ENCODE results near the gene ECI1.
"Not testable (repeated sequence)": the region's sequence is repeated elsewhere in the genome, so short reads cannot be mapped to it uniquely, and the experiment has no call there.

Gene ECI1

DNA sequence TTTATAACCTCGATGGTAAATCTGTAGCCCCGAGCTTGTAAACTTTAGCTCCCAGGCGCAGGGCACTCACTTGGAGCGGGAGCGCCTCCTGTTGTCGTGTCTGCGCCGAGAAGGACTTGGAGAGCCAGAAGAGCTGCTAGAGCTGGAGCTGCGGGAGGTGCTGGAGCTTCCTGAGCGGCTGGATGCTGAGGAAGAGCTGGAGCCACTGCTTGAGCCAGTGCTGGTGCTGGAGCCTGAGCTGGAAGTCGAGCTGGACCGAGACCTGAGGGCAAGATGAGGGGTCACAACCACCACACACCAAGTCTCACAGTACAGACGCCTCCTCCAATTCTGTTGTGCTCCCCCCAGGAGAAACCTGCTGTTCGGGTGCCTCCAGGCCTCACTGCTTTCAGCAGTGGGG is 11.6 kb upstream of the ECI1 start:
- not testable (repeated sequence) for H3K27me3 ChIP-seq (ENCODE audit: insufficient read depth, low read length); H3K79me1 ChIP-seq (ENCODE audit: low read length); H2AFZ ChIP-seq (ENCODE audit: insufficient read depth, low read length, poor library complexity); H3K18ac ChIP-seq (ENCODE audit: low read length); H2BK120ac ChIP-seq (ENCODE audit: insufficient read depth, low read length, poor library complexity); H3K23ac ChIP-seq (ENCODE audit: low read length); DNase-seq; H3K4me3 ChIP-seq (ENCODE audit: low read depth, low read length); H3K4me1 ChIP-seq (ENCODE audit: control insufficient read depth in 1 of 2, insufficient read depth in 2 of 2, low read length in 2 of 2); H4K12ac ChIP-seq (ENCODE audit: low read depth, low read length); H4K8ac ChIP-seq (ENCODE audit: low read depth, low read length); H4K91ac ChIP-seq (ENCODE audit: low read depth, low read length); H3K14ac ChIP-seq (ENCODE audit: low read length); H2BK5ac ChIP-seq (ENCODE audit: low read depth, low read length, poor library complexity); H2AK5ac ChIP-seq (ENCODE audit: low read length); H3K9me3 ChIP-seq (ENCODE audit: insufficient read depth, low read depth, low read length); H3K9ac ChIP-seq (ENCODE audit: low read length); H3K27ac ChIP-seq (ENCODE audit: low read depth, low read length); H3K4me2 ChIP-seq (ENCODE audit: low read length); H2BK12ac ChIP-seq (ENCODE audit: low read length)
- Histone ChIP-seq H3K36me3 (ENCODE audit: control insufficient read depth in 1 of 2, insufficient read depth in 2 of 2, low read length in 2 of 2) (peaks cover 44 to 49% of the 10 kb centered on the region in 2 experiments), H3K79me2 (ENCODE audit: control insufficient read depth, insufficient read depth, low read length, poor library complexity) (peaks cover 25% of the 10 kb centered on the region), H3K4ac (ENCODE audit: low read depth, low read length) (peak overlapping the region; percentile 93)
- WGBS (ENCODE audit: extremely low coverage, insufficient coverage, insufficient read length) = no CpG with 5 or more reads among the region's 14 CpGs

DNA sequence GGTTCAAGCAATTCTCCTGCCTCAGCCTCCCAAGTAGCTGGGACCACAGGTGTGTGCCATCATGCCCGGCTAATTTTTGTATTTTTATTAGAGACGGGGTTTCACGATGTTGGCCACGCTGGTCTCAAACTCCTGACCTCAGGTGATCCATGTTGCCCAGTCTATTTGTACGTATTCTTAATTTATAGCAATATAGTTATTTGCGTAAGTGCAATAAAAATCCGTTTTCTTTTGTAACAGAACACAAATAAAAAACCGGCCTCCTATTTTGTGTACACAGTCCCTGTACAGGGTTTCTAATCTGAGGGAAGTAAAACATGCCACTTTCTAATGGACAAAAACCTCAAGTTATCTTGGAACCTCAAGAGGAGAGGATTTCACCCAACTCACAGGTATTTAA is 8.9 kb upstream of the ECI1 start:
- Histone ChIP-seq H3K4me1 (ENCODE audit: control insufficient read depth in 1 of 2, insufficient read depth in 2 of 2, low read length in 2 of 2) (no peaks in the 10 kb centered on the region), H3K4me2 (ENCODE audit: low read length) (no peak overlapping the region), H3K27me3 (ENCODE audit: insufficient read depth, low read length) (no peaks in the 10 kb centered on the region), H3K79me2 (ENCODE audit: control insufficient read depth, insufficient read depth, low read length, poor library complexity) (peaks cover 8% of the 10 kb centered on the region), H3K23ac (ENCODE audit: low read length) (no peak overlapping the region), H3K36me3 (ENCODE audit: control insufficient read depth in 1 of 2, insufficient read depth in 2 of 2, low read length in 2 of 2) (peaks cover 66 to 72% of the 10 kb centered on the region in 2 experiments), H2BK5ac (ENCODE audit: low read depth, low read length, poor library complexity) (no peak overlapping the region), H3K4me3 (ENCODE audit: low read depth, low read length) (no peak overlapping the region), H3K79me1 (ENCODE audit: low read length) (no peaks in the 10 kb centered on the region), H3K18ac (ENCODE audit: low read length) (no peak overlapping the region), H3K9ac (ENCODE audit: low read length) (no peak overlapping the region), H3K14ac (ENCODE audit: low read length) (no peak overlapping the region), H3K9me3 (ENCODE audit: insufficient read depth, low read depth, low read length) (no peaks in the 10 kb centered on the region), H3K27ac (ENCODE audit: low read depth, low read length) (no peak overlapping the region), H2BK120ac (ENCODE audit: insufficient read depth, low read length, poor library complexity) (no peak overlapping the region), H3K4ac (ENCODE audit: low read depth, low read length) (no peak overlapping the region), H2AFZ (ENCODE audit: insufficient read depth, low read length, poor library complexity) (no peak overlapping the region), H2AK5ac (ENCODE audit: low read length) (no peak overlapping the region), H4K12ac (ENCODE audit: low read depth, low read length) (no peak overlapping the region), H2BK12ac (ENCODE audit: low read length) (no peak overlapping the region), H4K91ac (ENCODE audit: low read depth, low read length) (no peak overlapping the region), H4K8ac (ENCODE audit: low read depth, low read length) (no peak overlapping the region)
- DNase-seq = no peak
- no CpG with 5 or more reads among the region's 8 CpGs for WGBS (ENCODE audit: extremely low coverage, insufficient coverage, insufficient read length)

GRCh38 chr16:2258530-2258929 is 7.1 kb upstream of the ECI1 start:
- not testable (repeated sequence) for H3K14ac ChIP-seq (ENCODE audit: low read length); H3K9me3 ChIP-seq (ENCODE audit: insufficient read depth, low read depth, low read length); H3K27me3 ChIP-seq (ENCODE audit: insufficient read depth, low read length); H2AK5ac ChIP-seq (ENCODE audit: low read length); H3K9ac ChIP-seq (ENCODE audit: low read length); H3K27ac ChIP-seq (ENCODE audit: low read depth, low read length); H3K4me3 ChIP-seq (ENCODE audit: low read depth, low read length); H3K23ac ChIP-seq (ENCODE audit: low read length); H3K79me2 ChIP-seq (ENCODE audit: control insufficient read depth, insufficient read depth, low read length, poor library complexity); H3K4me2 ChIP-seq (ENCODE audit: low read length); H3K4me1 ChIP-seq (ENCODE audit: control insufficient read depth in 1 of 2, insufficient read depth in 2 of 2, low read length in 2 of 2); H2BK5ac ChIP-seq (ENCODE audit: low read depth, low read length, poor library complexity); H4K91ac ChIP-seq (ENCODE audit: low read depth, low read length); H2AFZ ChIP-seq (ENCODE audit: insufficient read depth, low read length, poor library complexity); H3K79me1 ChIP-seq (ENCODE audit: low read length); H4K8ac ChIP-seq (ENCODE audit: low read depth, low read length); H2BK120ac ChIP-seq (ENCODE audit: insufficient read depth, low read length, poor library complexity); H3K4ac ChIP-seq (ENCODE audit: low read depth, low read length); H2BK12ac ChIP-seq (ENCODE audit: low read length); DNase-seq; H3K18ac ChIP-seq (ENCODE audit: low read length); H4K12ac ChIP-seq (ENCODE audit: low read depth, low read length)
- peaks cover 73 to 80% of the 10 kb centered on the region in 2 experiments for H3K36me3 ChIP-seq (ENCODE audit: control insufficient read depth in 1 of 2, insufficient read depth in 2 of 2, low read length in 2 of 2)
- no CpG with 5 or more reads among the region's 7 CpGs for WGBS (ENCODE audit: extremely low coverage, insufficient coverage, insufficient read length)

DNA sequence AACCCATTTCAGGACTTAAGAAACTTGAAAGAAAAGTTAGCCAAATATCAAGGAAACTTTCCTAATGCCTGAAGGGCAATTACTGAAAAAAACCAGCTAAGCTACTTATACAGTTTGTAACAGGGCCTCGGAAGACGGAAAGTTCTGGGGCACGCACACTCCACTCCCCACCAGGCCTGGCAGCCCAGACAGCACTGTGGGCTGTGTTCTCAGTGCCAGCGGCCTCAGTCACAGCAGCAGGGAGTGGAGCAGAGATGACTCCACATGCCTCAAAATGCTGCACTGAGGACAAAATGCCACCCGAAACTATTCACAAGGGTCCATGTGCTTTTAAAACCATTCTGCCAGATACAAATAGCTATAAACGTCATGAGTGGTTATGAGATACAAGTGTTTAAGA is 6.3 kb upstream of the ECI1 start:
- WGBS (ENCODE audit: extremely low coverage, insufficient coverage, insufficient read length) = no CpG with 5 or more reads among the region's 6 CpGs
- no peak overlapping the region for H3K27ac ChIP-seq (ENCODE audit: low read depth, low read length)
- peaks cover 73 to 79% of the 10 kb centered on the region in 2 experiments for H3K36me3 ChIP-seq (ENCODE audit: control insufficient read depth in 1 of 2, insufficient read depth in 2 of 2, low read length in 2 of 2)
- no peaks in the 10 kb centered on the region for H3K79me2 ChIP-seq (ENCODE audit: control insufficient read depth, insufficient read depth, low read length, poor library complexity)
- H3K9me3 ChIP-seq (ENCODE audit: insufficient read depth, low read depth, low read length) = peaks cover 1% of the 10 kb centered on the region
- no peak overlapping the region for H2AFZ ChIP-seq (ENCODE audit: insufficient read depth, low read length, poor library complexity)
- no peak overlapping the region for H2BK5ac ChIP-seq (ENCODE audit: low read depth, low read length, poor library complexity)
- no peak overlapping the region for H2BK120ac ChIP-seq (ENCODE audit: insufficient read depth, low read length, poor library complexity)
- no peak overlapping the region for H3K9ac ChIP-seq (ENCODE audit: low read length)
- no peak overlapping the region for H2BK12ac ChIP-seq (ENCODE audit: low read length)
- no peak overlapping the region for H3K14ac ChIP-seq (ENCODE audit: low read length)
- H4K12ac ChIP-seq (ENCODE audit: low read depth, low read length) = peak overlapping the region; percentile 36
- no peaks in the 10 kb centered on the region for H3K27me3 ChIP-seq (ENCODE audit: insufficient read depth, low read length)
- no peak overlapping the region for H4K8ac ChIP-seq (ENCODE audit: low read depth, low read length)
- H3K79me1 ChIP-seq (ENCODE audit: low read length) = no peaks in the 10 kb centered on the region
- no peak overlapping the region for H2AK5ac ChIP-seq (ENCODE audit: low read length)
- no peak overlapping the region for H4K91ac ChIP-seq (ENCODE audit: low read depth, low read length)
- no peak for DNase-seq
- H3K23ac ChIP-seq (ENCODE audit: low read length) = no peak overlapping the region
- no peak overlapping the region for H3K4me3 ChIP-seq (ENCODE audit: low read depth, low read length)
- no peak overlapping the region for H3K4me2 ChIP-seq (ENCODE audit: low read length)
- H3K4ac ChIP-seq (ENCODE audit: low read depth, low read length) = no peak overlapping the region
- H3K4me1 ChIP-seq (ENCODE audit: control insufficient read depth in 1 of 2, insufficient read depth in 2 of 2, low read length in 2 of 2) = no peaks in the 10 kb centered on the region
- no peak overlapping the region for H3K18ac ChIP-seq (ENCODE audit: low read length)
